ENCODE measurements around the gene TCP11L1.

Gene TCP11L1

DNA sequence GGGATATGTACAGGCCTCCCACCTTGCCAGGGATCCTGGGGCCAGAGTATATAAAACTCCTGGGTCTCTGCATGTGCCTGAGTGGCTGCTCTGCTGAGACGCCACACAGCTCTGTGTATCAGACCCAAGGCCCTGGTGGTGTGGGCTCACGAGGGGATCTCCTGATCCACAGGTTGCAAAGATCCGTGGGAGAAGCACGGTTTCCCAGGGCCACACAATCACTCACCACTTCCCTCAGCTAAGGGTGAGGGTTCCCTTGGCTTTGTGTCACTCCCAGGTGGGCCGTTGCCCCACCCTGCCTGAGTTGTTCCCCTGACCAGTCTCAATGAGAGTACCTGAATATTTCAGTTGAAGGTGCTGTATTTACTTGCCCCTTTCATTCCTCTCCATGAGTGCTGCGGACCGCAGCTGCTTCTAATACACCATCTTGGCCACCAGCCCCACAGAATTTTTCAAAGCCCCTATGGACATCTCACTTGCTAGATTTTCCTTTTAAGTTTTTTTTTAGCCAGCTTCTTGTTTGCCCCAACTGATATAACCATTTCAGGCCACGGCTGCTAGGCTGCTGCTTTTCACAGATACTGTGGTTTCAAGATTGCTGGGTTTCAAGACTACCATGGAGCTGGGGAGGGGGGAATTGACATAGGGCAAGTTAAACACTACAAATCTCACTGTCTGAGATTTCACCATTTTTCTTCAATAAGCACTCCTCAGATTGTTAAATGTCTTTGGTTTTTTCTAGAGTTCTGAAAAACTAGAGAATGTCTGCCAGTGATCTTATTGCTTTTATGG lies 37.4 kb upstream of the TCP11L1 start:
- no peak for DNase-seq
- H3K9me3 ChIP-seq = no peaks in the 10 kb centered on the region
- H3K36me3 ChIP-seq = no peaks in the 10 kb centered on the region
- no peaks in the 10 kb centered on the region for H3K27me3 ChIP-seq
- H3K4me3 ChIP-seq (ENCODE audit: low read depth, low read length) = no peak overlapping the region
- TF ChIP-seq, protein P1, sequence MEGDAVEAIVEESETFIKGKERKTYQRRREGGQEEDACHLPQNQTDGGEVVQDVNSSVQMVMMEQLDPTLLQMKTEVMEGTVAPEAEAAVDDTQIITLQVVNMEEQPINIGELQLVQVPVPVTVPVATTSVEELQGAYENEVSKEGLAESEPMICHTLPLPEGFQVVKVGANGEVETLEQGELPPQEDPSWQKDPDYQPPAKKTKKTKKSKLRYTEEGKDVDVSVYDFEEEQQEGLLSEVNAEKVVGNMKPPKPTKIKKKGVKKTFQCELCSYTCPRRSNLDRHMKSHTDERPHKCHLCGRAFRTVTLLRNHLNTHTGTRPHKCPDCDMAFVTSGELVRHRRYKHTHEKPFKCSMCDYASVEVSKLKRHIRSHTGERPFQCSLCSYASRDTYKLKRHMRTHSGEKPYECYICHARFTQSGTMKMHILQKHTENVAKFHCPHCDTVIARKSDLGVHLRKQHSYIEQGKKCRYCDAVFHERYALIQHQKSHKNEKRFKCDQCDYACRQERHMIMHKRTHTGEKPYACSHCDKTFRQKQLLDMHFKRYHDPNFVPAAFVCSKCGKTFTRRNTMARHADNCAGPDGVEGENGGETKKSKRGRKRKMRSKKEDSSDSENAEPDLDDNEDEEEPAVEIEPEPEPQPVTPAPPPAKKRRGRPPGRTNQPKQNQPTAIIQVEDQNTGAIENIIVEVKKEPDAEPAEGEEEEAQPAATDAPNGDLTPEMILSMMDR (IDR thresholded peaks at IDR 0.05; ENCODE audit: low read depth, low read length) = no peak
- H3K4me1 ChIP-seq = no peaks in the 10 kb centered on the region

DNA sequence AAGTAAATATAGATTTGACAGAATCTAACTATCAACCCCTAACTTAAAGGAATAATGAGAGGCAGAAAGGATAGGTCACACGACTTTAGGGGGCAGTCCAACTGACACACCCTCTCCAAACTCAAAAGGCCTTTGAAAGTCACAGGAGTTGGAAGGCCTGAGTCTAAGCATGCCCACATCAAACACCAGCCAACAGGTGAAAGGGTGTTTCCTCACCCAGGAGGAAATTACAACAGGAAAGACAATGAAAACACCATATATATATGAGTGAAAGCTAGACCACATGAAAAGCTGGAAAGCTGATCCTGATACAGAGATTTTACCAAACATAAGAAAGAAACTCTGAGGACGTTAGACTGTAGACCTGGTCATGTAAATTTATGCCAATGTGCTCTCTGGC lies 34.2 kb upstream of the TCP11L1 start:
- Histone ChIP-seq H3K36me3 (no peaks in the 10 kb centered on the region), H3K4me1 (no peaks in the 10 kb centered on the region), H3K27me3 (no peaks in the 10 kb centered on the region), H3K4me3 (ENCODE audit: low read depth, low read length) (no peak overlapping the region), H3K9me3 (no peaks in the 10 kb centered on the region)
- DNase-seq = no peak
- TF ChIP-seq, protein P1 (IDR thresholded peaks at IDR 0.05; ENCODE audit: low read depth, low read length) = no peak

DNA sequence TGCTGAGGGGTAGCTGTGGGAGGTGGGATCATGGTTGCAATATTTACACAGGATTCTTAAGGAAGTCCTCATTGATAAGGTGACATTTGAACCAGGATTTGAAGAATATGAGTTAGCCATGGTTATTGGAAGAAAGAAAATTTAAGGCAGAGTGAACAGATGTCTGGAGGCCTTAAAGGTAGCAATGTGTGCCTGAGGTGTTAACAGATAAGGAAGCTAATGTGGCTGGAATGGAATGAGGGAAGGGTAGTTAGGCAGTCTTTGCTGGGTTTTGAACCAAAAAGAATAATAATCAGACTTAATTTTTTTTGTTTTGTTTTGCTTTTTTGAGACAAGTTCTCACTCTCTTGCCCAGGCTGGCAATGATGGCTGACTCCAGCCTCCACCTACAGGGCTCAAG lies 33.4 kb upstream of the TCP11L1 start:
- DNase-seq = no peak
- TF ChIP-seq, protein P1 (IDR thresholded peaks at IDR 0.05; ENCODE audit: low read depth, low read length) = no peak
- no peak overlapping the region for H3K4me3 ChIP-seq (ENCODE audit: low read depth, low read length)
- no peaks in the 10 kb centered on the region for H3K4me1 ChIP-seq
- no peaks in the 10 kb centered on the region for H3K36me3 ChIP-seq
- H3K9me3 ChIP-seq = no peaks in the 10 kb centered on the region
- no peaks in the 10 kb centered on the region for H3K27me3 ChIP-seq

DNA sequence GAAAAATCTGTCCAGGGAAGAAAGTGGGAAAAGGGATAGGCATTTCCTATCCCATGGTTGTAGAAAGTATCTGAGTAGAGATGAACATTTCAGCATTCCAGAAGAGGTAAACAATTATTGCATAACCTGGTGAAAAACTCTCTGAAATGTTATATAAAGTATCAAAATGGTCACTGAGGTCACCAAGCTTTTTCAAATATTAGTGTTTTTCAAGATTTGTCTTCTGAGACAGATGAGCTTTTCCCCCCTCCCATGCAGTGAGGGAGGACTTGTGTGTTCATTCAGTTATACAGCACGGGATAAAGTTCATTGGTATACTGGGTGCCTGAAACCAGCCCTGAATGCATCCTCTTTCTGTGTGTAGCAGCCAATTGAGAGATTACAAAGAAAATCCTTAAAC lies 25.6 kb upstream of the TCP11L1 start:
- Histone ChIP-seq H3K36me3 (no peaks in the 10 kb centered on the region), H3K27me3 (no peaks in the 10 kb centered on the region), H3K4me3 (ENCODE audit: low read depth, low read length) (no peak overlapping the region), H3K4me1 (no peaks in the 10 kb centered on the region), H3K9me3 (no peaks in the 10 kb centered on the region)
- TF ChIP-seq, protein P1 (IDR thresholded peaks at IDR 0.05; ENCODE audit: low read depth, low read length) = no peak
- DNase-seq = no peak

DNA sequence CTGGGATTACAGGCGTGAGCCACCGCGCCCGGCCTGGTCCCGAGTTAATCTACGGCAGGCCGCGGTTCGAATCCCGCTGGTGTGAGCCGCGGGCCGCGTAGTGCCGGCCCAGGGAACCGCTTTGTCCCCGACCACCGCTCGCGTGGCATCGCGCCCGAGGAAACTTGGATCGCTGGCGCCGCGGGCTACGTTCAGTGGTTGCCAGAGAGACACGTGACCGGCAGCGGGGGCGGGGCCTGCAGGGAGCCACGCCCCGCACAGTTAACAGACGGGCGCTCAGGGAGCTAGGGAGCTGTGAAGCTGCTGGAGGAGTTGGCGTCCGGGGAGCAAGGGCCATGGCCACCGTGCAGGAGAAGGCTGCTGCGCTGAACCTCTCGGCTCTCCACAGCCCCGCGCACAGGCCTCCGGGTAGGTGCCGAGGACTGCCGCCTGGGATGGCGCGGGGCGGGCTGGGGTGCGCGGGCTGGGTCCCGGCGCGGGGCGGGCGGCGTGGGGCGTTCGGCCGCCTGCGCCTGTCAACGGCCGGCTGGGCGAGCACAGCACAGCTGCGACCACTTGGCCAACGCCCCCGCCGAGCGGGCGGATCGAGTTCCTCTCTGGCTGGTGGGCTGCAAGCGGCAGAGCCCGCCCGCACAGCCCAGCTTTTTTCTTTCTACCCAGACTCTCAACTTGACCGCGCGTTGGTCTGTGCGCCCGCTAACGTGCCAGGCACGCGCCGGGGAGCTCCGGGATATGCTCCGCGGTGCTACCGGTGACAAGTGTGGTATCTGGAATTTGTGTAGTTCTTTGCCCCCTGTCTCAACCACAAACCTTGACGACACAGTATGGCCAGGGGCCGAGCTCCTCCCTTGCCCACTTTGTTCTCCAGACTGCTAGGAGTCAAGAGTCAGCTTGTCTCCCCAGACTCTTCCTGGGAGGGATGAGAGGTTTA lies 23.5 kb upstream of the TCP11L1 start, which contains the start of gene DEPDC7:
DEPDC7 (plus strand) TSS at position 258 of the 931 bp plus-strand sequence; CDS start at position 336, 78 bp downstream.
- TF ChIP-seq, protein P1 (IDR thresholded peaks at IDR 0.05; ENCODE audit: low read depth, low read length) = no peak

More for the DNA sequence above, 23.5 kb upstream of the TCP11L1 start, which contains the start of gene DEPDC7:
- Histone ChIP-seq H3K4me3 (ENCODE audit: low read depth, low read length) (peak within 1 kb of the TSS; percentile 58), H3K4me1 (no peaks in the 10 kb centered on the region), H3K27me3 (no peaks in the 10 kb centered on the region), H3K36me3 (no peaks in the 10 kb centered on the region), H3K9me3 (no peaks in the 10 kb centered on the region)
- peak; percentile 88 for DNase-seq
